Activated CD4-positive, alpha-beta T cell treated with anti-CD3 and anti-CD28 coated beads for 1 hour (primary cell): ENCODE results near the gene IL17RB.

Experiments
- DNase-seq: peaks from one replicate; pipeline ENCODE4 v3.0.0-alpha.2; 2020

The IL17RB gene

GRCh38 chr3:53833053-53833645 lies 13.2 kb upstream of the IL17RB start:
- DNase-seq, result no peak

GRCh38 chr3:53833700-53834099 lies 12.7 kb upstream of the IL17RB start:
- DNase-seq, result no peak

GRCh38 chr3:53834429-53835095 lies 11.8 kb upstream of the IL17RB start:
- DNase-seq, result no peak

GRCh38 chr3:53835257-53835656 lies 11.1 kb upstream of the IL17RB start:
- no peak for DNase-seq

- DNase-seq, result no peak
Measured at GRCh38 chr3:53836084-53836872, 10.1 kb upstream of the IL17RB start.

- no peak for DNase-seq
Measured at GRCh38 chr3:53837331-53837730, 9.0 kb upstream of the IL17RB start.

- DNase-seq, result no peak
Measured at GRCh38 chr3:53841296-53841695, 5.1 kb upstream of the IL17RB start.

- no peak for DNase-seq
Measured at GRCh38 chr3:53842436-53843194, 3.8 kb upstream of the IL17RB start.

- DNase-seq, result no peak
Measured at GRCh38 chr3:53843195-53844177, 2.9 kb upstream of the IL17RB start.

GRCh38 chr3:53844262-53845102 lies 1.9 kb upstream of the IL17RB start:
- DNase-seq, result no peak

- no peak for DNase-seq
Measured at GRCh38 chr3:53845103-53845880, 1.1 kb upstream of the IL17RB start.

GRCh38 chr3:53845881-53846133 lies 561 bp upstream of the IL17RB start:
- no peak for DNase-seq

- no peak for DNase-seq
Measured at GRCh38 chr3:53846851-53847155, 435 bp downstream of the IL17RB start.

GRCh38 chr3:53849916-53850315 lies 3.5 kb downstream of the IL17RB start:
- DNase-seq, result no peak

- DNase-seq, result no peak
Measured at GRCh38 chr3:53850895-53851294, 4.5 kb downstream of the IL17RB start.

GRCh38 chr3:53856964-53857363 lies 10.6 kb downstream of the IL17RB start:
- no peak for DNase-seq

- DNase-seq, result no peak
Measured at GRCh38 chr3:53858096-53858741, 11.9 kb downstream of the IL17RB start.

- no peak for DNase-seq
Measured at GRCh38 chr3:53859178-53859577, 12.8 kb downstream of the IL17RB start.

GRCh38 chr3:53860196-53860595 lies 13.8 kb downstream of the IL17RB start:
- DNase-seq, result no peak

- DNase-seq, result no peak
Measured at GRCh38 chr3:53862241-53862640, 15.9 kb downstream of the IL17RB start.
